Caco-2 (cell line): Measurements from ENCODE around the gene GHR. TPM values are rescaled to one million over a fixed set of nuclear protein-coding genes. Genes with fewer than 3 reads are reported as not detected.

ENCODE experiments used
- BruUV-seq: library from RNA; stranded (reverse); fragments of 400-500 nt; replicated peaks from 2 replicates; lab custom pipeline; 2021; lab: Mats Ljungman, UMichigan
- CTCF ChIA-PET: fragments of 300-600 bp; sonication (Branson Sonifier 250); formaldehyde crosslinking; loops from one replicate; lab custom pipeline; 2022; ENCODE audit warnings: antibody characterized with exemption; lab: Charles Lee
- POLR2A ChIA-PET: fragments of 300-600 bp; sonication (Branson Sonifier 250); formaldehyde crosslinking; loops from one replicate; lab custom pipeline; 2022; ENCODE audit warnings: antibody characterized with exemption; lab: Charles Lee
- DNase-seq, 2 experiments: peaks; one replicate each; pipeline versions ENCODE4 v3.0.0 to v3.0.0-alpha.2; 2020 to 2022
- H3K27me3 ChIP-seq: replicated peaks from 2 replicates; pipeline ENCODE4 v1.6.0; 2011; ENCODE audit warnings: low read length; ENCODE audit not compliant: control insufficient read depth, insufficient read depth
- H3K36me3 ChIP-seq: 2 replicates; pipeline ENCODE4 v1.5.1; 2011; ENCODE audit warnings: low read length; ENCODE audit not compliant: control insufficient read depth, insufficient read depth
- H3K4me1 ChIP-seq: fragments of 250-450 bp; sonication (Bioruptor Pico); 2 replicates; pipeline ENCODE4 v1.5.1; 2020; ENCODE audit warnings: mild to moderate bottlenecking
- H3K4me3 ChIP-seq: 2 replicates; pipeline ENCODE4 v1.5.1; 2011; ENCODE audit warnings: low read depth, mild to moderate bottlenecking, control low read depth, low read length
- H3K9me3 ChIP-seq: fragments of 250-450 bp; sonication (Bioruptor Pico); 2 replicates; pipeline ENCODE4 v1.5.1; 2020; ENCODE audit warnings: mild to moderate bottlenecking, moderate library complexity
- H3K27ac Mint-ChIP-seq: one replicate; pipeline ENCODE4 v1.8.0; 2022; ENCODE audit warnings: mixed read lengths; ENCODE audit not compliant: unreplicated experiment
- H3K27me3 Mint-ChIP-seq: one replicate; pipeline ENCODE4 v1.8.0; 2022; ENCODE audit warnings: mixed read lengths; ENCODE audit not compliant: insufficient read depth, unreplicated experiment
- H3K36me3 Mint-ChIP-seq: one replicate; pipeline ENCODE4 v1.8.0; 2022; ENCODE audit warnings: mild to moderate bottlenecking, mixed read lengths; ENCODE audit not compliant: insufficient read depth, unreplicated experiment
- H3K4me1 Mint-ChIP-seq: one replicate; pipeline ENCODE4 v1.8.0; 2022; ENCODE audit warnings: low read depth, mixed read lengths; ENCODE audit not compliant: unreplicated experiment
- H3K4me3 Mint-ChIP-seq: one replicate; pipeline ENCODE4 v1.8.0; 2022; ENCODE audit warnings: mild to moderate bottlenecking, moderate library complexity, mixed read lengths; ENCODE audit not compliant: unreplicated experiment
- H3K9me3 Mint-ChIP-seq: one replicate; pipeline ENCODE4 v1.8.0; 2022; ENCODE audit warnings: mixed read lengths; ENCODE audit not compliant: unreplicated experiment
- intact Hi-C: fragments of 100-400 bp; cut with micrococcal nuclease; formaldehyde crosslinking; loops from one replicate; pipeline ENCODE4 v1.10.0; 2022; ENCODE audit not compliant: unreplicated experiment
- total RNA-seq: library from RNA; stranded (reverse); gene quantifications from 2 replicates; pipeline ENCODE4 v1.2.3, GENCODE V29; 2022
- TF ChIP-seq, protein P1 (sequence below), 2 experiments: fragments of 200-600 bp in 1 of 2; IDR thresholded peaks; 1 replicate in 1 of 2; 2 replicates in 1 of 2; pipeline versions ENCODE4 v1.5.1 to v1.8.0; 2011 to 2022; ENCODE audit warnings: antibody characterized with exemption in 1 of 2, control low read depth in 1 of 2, inconsistent platforms in 1 of 2, low read depth in 1 of 2, low read length in 1 of 2, mild to moderate bottlenecking in 1 of 2, moderate library complexity in 1 of 2; ENCODE audit not compliant: insufficient read depth in 1 of 2, severe bottlenecking in 1 of 2, unreplicated experiment in 1 of 2

GHR gene
- total RNA-seq, 1 experiment from 2014 or later = 0.54 TPM

DNA sequence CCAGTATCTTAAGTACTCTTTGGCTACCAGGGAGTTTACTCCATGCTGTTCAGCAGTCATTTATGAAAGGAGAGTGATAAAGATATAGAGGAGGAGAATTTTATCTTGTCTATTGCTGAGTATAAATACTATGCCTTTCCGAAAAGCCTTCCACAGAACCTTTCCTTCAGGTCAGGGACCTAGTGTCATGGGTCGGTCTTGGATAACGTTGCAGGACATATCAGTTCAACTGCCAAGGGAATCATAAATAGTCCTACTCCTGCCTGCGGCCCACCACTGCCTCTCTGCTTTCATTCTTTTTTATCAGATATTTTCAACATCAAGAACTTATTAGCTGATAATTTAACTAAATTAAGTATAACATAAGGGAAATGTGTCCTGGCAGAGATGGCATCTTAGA is 211.3 kb downstream of the GHR start:
- no peaks in the 10 kb centered on the region for H3K9me3 Mint-ChIP-seq
- no TSS peak for BruUV-seq
- Histone ChIP-seq H3K9me3 (no peaks in the 10 kb centered on the region), H3K4me1 (no peaks in the 10 kb centered on the region; the same call in 1 of the 2 replicates), H3K4me3 (no peak overlapping the region), H3K27me3 (no peaks in the 10 kb centered on the region), H3K36me3 (no peaks in the 10 kb centered on the region)
- no peak overlapping the region for H3K27ac Mint-ChIP-seq
- peaks cover 7% of the 10 kb centered on the region for H3K4me1 Mint-ChIP-seq
- no peak for DNase-seq
- POLR2A ChIA-PET = no interaction called here
- CTCF ChIA-PET = no interaction called here
- TF ChIP-seq, protein P1, sequence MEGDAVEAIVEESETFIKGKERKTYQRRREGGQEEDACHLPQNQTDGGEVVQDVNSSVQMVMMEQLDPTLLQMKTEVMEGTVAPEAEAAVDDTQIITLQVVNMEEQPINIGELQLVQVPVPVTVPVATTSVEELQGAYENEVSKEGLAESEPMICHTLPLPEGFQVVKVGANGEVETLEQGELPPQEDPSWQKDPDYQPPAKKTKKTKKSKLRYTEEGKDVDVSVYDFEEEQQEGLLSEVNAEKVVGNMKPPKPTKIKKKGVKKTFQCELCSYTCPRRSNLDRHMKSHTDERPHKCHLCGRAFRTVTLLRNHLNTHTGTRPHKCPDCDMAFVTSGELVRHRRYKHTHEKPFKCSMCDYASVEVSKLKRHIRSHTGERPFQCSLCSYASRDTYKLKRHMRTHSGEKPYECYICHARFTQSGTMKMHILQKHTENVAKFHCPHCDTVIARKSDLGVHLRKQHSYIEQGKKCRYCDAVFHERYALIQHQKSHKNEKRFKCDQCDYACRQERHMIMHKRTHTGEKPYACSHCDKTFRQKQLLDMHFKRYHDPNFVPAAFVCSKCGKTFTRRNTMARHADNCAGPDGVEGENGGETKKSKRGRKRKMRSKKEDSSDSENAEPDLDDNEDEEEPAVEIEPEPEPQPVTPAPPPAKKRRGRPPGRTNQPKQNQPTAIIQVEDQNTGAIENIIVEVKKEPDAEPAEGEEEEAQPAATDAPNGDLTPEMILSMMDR (IDR thresholded peaks at IDR 0.05; ENCODE audit: insufficient read depth in 1 of 2, low read depth in 1 of 2, low read length in 1 of 2, severe bottlenecking in 1 of 2, unreplicated experiment in 1 of 2) = no peak
- H3K4me3 Mint-ChIP-seq = no peak overlapping the region
- intact Hi-C loops = no loop called here
- no peaks in the 10 kb centered on the region for H3K27me3 Mint-ChIP-seq
- H3K36me3 Mint-ChIP-seq = no peaks in the 10 kb centered on the region

DNA sequence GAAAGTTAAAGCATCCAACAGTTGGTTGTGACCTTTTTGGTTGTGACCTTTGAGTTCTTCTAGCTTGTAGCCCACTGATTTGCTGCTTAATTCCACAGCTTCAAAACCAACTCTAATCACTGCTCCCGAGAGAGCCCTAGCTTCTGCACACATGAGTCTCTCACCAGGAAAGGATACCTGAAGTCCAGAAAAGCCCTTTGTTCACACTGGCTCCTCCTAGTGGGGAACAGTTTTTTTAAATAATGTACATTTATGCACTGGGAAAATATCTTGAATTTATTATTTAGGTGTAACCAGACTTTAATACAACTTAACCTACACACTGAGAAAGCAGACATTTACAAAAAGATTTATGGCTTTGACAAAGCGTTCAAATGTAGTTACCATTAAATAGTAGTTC is 213.2 kb downstream of the GHR start:
- POLR2A ChIA-PET = no interaction called here
- CTCF ChIA-PET = no interaction called here

DNA sequence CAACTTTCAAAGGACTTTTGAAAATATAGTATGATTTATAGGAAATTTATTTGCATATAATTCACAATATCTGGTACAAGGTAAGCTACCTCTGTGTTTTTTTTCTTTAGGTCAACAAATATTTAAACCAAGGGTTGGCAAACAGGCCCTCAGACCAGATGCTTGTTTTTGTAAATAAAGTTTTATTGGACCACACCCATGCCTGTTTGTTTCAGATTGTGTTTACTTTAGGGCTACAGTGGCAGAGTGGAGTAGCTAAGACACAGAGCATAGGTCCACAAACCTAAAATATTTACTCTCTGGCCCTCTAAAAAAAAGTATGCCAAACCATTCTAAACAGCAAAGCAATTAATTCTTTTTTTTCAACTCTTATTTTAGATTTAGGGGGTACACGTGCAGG is 213.7 kb downstream of the GHR start:
- POLR2A ChIA-PET = no interaction called here

More for the DNA sequence above, 213.2 kb downstream of the GHR start:
- Histone ChIP-seq H3K9me3 (no peaks in the 10 kb centered on the region), H3K4me3 (no peak overlapping the region), H3K27me3 (no peaks in the 10 kb centered on the region), H3K4me1 (peaks cover 4% of the 10 kb centered on the region; the same call in 1 of the 2 replicates), H3K36me3 (no peaks in the 10 kb centered on the region)
- intact Hi-C loops = no loop called here
- Mint-ChIP-seq H3K36me3 (no peaks in the 10 kb centered on the region), H3K4me3 (no peak overlapping the region), H3K9me3 (no peaks in the 10 kb centered on the region), H3K27me3 (no peaks in the 10 kb centered on the region), H3K27ac (no peak overlapping the region), H3K4me1 (peaks cover 14% of the 10 kb centered on the region)
- TF ChIP-seq, protein P1 (IDR thresholded peaks at IDR 0.05; ENCODE audit: insufficient read depth in 1 of 2, low read depth in 1 of 2, low read length in 1 of 2, severe bottlenecking in 1 of 2, unreplicated experiment in 1 of 2) = peak; percentile 32 to 44
- DNase-seq = peak in 1 of 2 experiments; percentile 11
- BruUV-seq = no TSS peak

More for the DNA sequence above, 213.7 kb downstream of the GHR start:
- no peaks in the 10 kb centered on the region for H3K9me3 Mint-ChIP-seq
- Histone ChIP-seq H3K27me3 (no peaks in the 10 kb centered on the region), H3K4me3 (no peak overlapping the region), H3K4me1 (peaks cover 4% of the 10 kb centered on the region; the same call in 1 of the 2 replicates), H3K9me3 (no peaks in the 10 kb centered on the region), H3K36me3 (no peaks in the 10 kb centered on the region)
- peaks cover 11% of the 10 kb centered on the region for H3K4me1 Mint-ChIP-seq
- no peak for DNase-seq
- H3K27me3 Mint-ChIP-seq = no peaks in the 10 kb centered on the region
- TF ChIP-seq, protein P1 (IDR thresholded peaks at IDR 0.05; ENCODE audit: insufficient read depth in 1 of 2, low read depth in 1 of 2, low read length in 1 of 2, severe bottlenecking in 1 of 2, unreplicated experiment in 1 of 2) = no peak
- intact Hi-C loops = no loop called here
- BruUV-seq = no TSS peak
- no peak overlapping the region for H3K4me3 Mint-ChIP-seq
- H3K27ac Mint-ChIP-seq = no peak overlapping the region
- H3K36me3 Mint-ChIP-seq = no peaks in the 10 kb centered on the region
- CTCF ChIA-PET = no interaction called here
